HCT116 (cell line): ENCODE results near the gene TYRO3. TPM values are rescaled to one million over a fixed set of nuclear protein-coding genes. Genes with fewer than 3 reads are reported as not detected.

ENCODE experiments used
- ATAC-seq: fragments of 200-7000 bp; cut with Tn5 transposase; 2 replicates; pipeline ENCODE4 v1.9.1; 2020; ENCODE audit warnings: mild to moderate bottlenecking, moderate library complexity
- Bru-seq: library from RNA; stranded (reverse); fragments of 400-500 nt; gene quantifications from one replicate; lab custom pipeline; 2021; lab: Mats Ljungman, UMichigan
- BruChase-seq, 2 experiments: library from RNA; stranded (reverse); fragments of 400-500 nt; gene quantifications; one replicate each; lab custom pipeline; 2021; lab: Mats Ljungman, UMichigan
- BruUV-seq: library from RNA; stranded (reverse); fragments of 400-500 nt; replicated peaks from 2 replicates; lab custom pipeline; 2021; lab: Mats Ljungman, UMichigan
- CTCF ChIA-PET: fragments of 300-600 bp; sonication (Branson Sonifier 250); formaldehyde crosslinking; loops from one replicate; lab custom pipeline; 2021; ENCODE audit warnings: antibody characterized with exemption; lab: Charles Lee
- POLR2A ChIA-PET: fragments of 300-600, 350-600 bp; sonication (Branson Sonifier 250); formaldehyde crosslinking; loops from one replicate; lab custom pipeline; 2021; ENCODE audit warnings: antibody characterized with exemption; lab: Charles Lee
- RAD21 ChIA-PET, 2 experiments: fragments of 300-600 bp; sonication (Branson Sonifier 250); formaldehyde crosslinking; loops; one replicate each; lab custom pipeline; 2023; ENCODE audit warnings: low total read pairs in 2 of 2; ENCODE audit not compliant: uncharacterized antibody in 2 of 2, unreplicated experiment in 2 of 2, low non-redundant PET in 1 of 2; lab: Charles Lee
- DNase-seq: peaks from one replicate; pipeline ENCODE4 v3.0.0-alpha.2; 2010; ENCODE audit warnings: low read depth, low spot score
- H2AFZ ChIP-seq: fragments of 200-600 bp; shearing (Covaris generic), sonication (generic); 2 replicates; pipeline ENCODE4 v1.6.1; 2017; ENCODE audit warnings: low read depth, mixed run types, mixed read lengths, antibody characterized with exemption, low read length; ENCODE audit not compliant: poor library complexity, severe bottlenecking
- H3K27ac ChIP-seq: 2 replicates; pipeline ENCODE4 v1.5.1; 2012; ENCODE audit warnings: low read depth, low read length
- H3K27me3 ChIP-seq: fragments of 200-600 bp; sonication (generic); 2 replicates; pipeline ENCODE4 v1.6.1; 2016; ENCODE audit warnings: mixed run types, low read length, mixed read lengths; ENCODE audit not compliant: insufficient read depth
- H3K36me3 ChIP-seq, 2 experiments: fragments of 200-500 bp in 1 of 2; fragments of 200-600 bp in 1 of 2; sonication (Bioruptor generic) in 1 of 2; sonication (generic) in 1 of 2; 2 replicates each; pipeline versions ENCODE4 v1.5.1 to v1.6.1; 2014 to 2016; ENCODE audit warnings: low read length in 2 of 2, inconsistent platforms in 1 of 2, mixed read lengths in 1 of 2, mixed run types in 1 of 2; ENCODE audit not compliant: insufficient read depth in 2 of 2, control insufficient read depth in 1 of 2
- H3K4me1 ChIP-seq, 2 experiments: fragments of 200-600 bp in 1 of 2; sonication (generic) in 1 of 2; 2 replicates each; pipeline versions ENCODE4 v1.5.1 to v1.6.1; 2012 to 2017; ENCODE audit warnings: low read length in 2 of 2, inconsistent platforms in 1 of 2, mild to moderate bottlenecking in 1 of 2, mixed read lengths in 1 of 2, mixed run types in 1 of 2, moderate library complexity in 1 of 2; ENCODE audit not compliant: insufficient read depth in 2 of 2, control insufficient read depth in 1 of 2
- H3K4me2 ChIP-seq: fragments of 200-600 bp; sonication (generic); 2 replicates; pipeline ENCODE4 v1.6.1; 2017; ENCODE audit warnings: mixed run types, low read length, mixed read lengths
- H3K4me3 ChIP-seq, 2 experiments: fragments of 200-600 bp in 1 of 2; sonication (generic) in 1 of 2; replicated peaks in 1 of 2; 2 replicates each; pipeline ENCODE4 v1.5.1; 2011 to 2016; ENCODE audit warnings: low read length in 2 of 2, control low read depth in 1 of 2, low read depth in 1 of 2, mild to moderate bottlenecking in 1 of 2, mixed read lengths in 1 of 2, mixed run types in 1 of 2
- H3K79me2 ChIP-seq: fragments of 200-600 bp; sonication (generic); 2 replicates; pipeline ENCODE4 v1.6.1; 2017; ENCODE audit warnings: mild to moderate bottlenecking, mixed run types, low read length, moderate library complexity, mixed read lengths; ENCODE audit not compliant: insufficient read depth
- H3K9ac ChIP-seq: fragments of 200-600 bp; sonication (generic); 2 replicates; pipeline ENCODE4 v1.6.1; 2016; ENCODE audit warnings: low read length, mixed read lengths
- H3K9me2 ChIP-seq: fragments of 200-600 bp; sonication (generic), shearing (Covaris generic); 2 replicates; pipeline ENCODE4 v1.6.1; 2017; ENCODE audit warnings: mixed run types, mild to moderate bottlenecking, moderate library complexity; ENCODE audit not compliant: insufficient read depth
- H3K9me3 ChIP-seq, 2 experiments: fragments of 200-500 bp in 1 of 2; fragments of 200-600 bp in 1 of 2; sonication (Bioruptor generic) in 1 of 2; sonication (generic) in 1 of 2; 2 replicates each; pipeline ENCODE4 v1.6.1; 2014 to 2017; ENCODE audit warnings: low read length in 2 of 2, mixed read lengths in 2 of 2, inconsistent platforms in 1 of 2, low read depth in 1 of 2, mild to moderate bottlenecking in 1 of 2, mixed run types in 1 of 2, moderate library complexity in 1 of 2; ENCODE audit not compliant: control insufficient read depth in 1 of 2, insufficient read depth in 1 of 2
- H4K20me1 ChIP-seq: fragments of 200-600 bp; sonication (generic), shearing (Covaris generic); 2 replicates; pipeline ENCODE4 v1.6.1; 2017; ENCODE audit warnings: mixed run types, mild to moderate bottlenecking, moderate library complexity; ENCODE audit not compliant: insufficient read depth
- POLR2AphosphoS5 ChIP-seq: IDR thresholded peaks from 2 replicates; pipeline ENCODE4 v1.6.1; 2011; ENCODE audit warnings: mild to moderate bottlenecking, low read depth, low read length, moderate library complexity
- intact Hi-C: fragments of 100-400 bp; cut with micrococcal nuclease; formaldehyde crosslinking; loops from 2 replicates; pipeline ENCODE4 v1.10.0; 2022
- long read RNA-seq: library from polyadenylated mRNA; unstranded; transcript quantifications from one replicate; pipeline ENCODE4 v2.0.0, GENCODE V29; 2021; ENCODE audit not compliant: unreplicated experiment
- polyA plus RNA-seq: library from polyadenylated mRNA; unstranded; fragments of >200 nt; gene quantifications from 2 replicates; pipeline ENCODE4 v1.2.1, GENCODE V29; 2012; ENCODE audit warnings: missing spikeins
- total RNA-seq: library from RNA; stranded (reverse); gene quantifications from one replicate; pipeline ENCODE4 v1.2.1, GENCODE V29; 2021; ENCODE audit not compliant: unreplicated experiment
- TF ChIP-seq, protein P1 (sequence below): IDR thresholded peaks from 2 replicates; pipeline ENCODE4 v1.6.1; 2012
- TF ChIP-seq, protein P2 (sequence below), 3 experiments: fragments of 200-600 bp in 1 of 3; sonication (generic) in 1 of 3; IDR thresholded peaks in 2 of 3; conservative IDR thresholded peaks in 1 of 3; 2 replicates each; pipeline ENCODE4 v1.5.1; 2012 to 2017; ENCODE audit warnings: low read depth in 2 of 3, low read length in 2 of 3, antibody characterized with exemption in 1 of 3, borderline replicate concordance in 1 of 3, control low read depth in 1 of 3, mild to moderate bottlenecking in 1 of 3, mixed read lengths in 1 of 3, mixed run types in 1 of 3, moderate library complexity in 1 of 3; ENCODE audit not compliant: insufficient read depth in 1 of 3

The TYRO3 gene
- total RNA-seq (34.6 TPM), Bru-seq, nascent RNA (percentile 47 among the genes with signal in this experiment), BruChase-seq, experiment 1, labeled RNA remaining after a 6-hour chase (percentile 60 among the genes with signal in this experiment), BruChase-seq, experiment 2, labeled RNA remaining after a 2-hour chase (percentile 50 among the genes with signal in this experiment)
- polyA plus RNA-seq = 30.0 and 31.6 TPM in 2 replicates
- long read RNA-seq, full-length matches to known transcripts = 25 of 52 reads
- long read RNA-seq, partial matches to known transcripts = 20 of 52 reads
- long read RNA-seq, other reads (novel, unspliced or antisense) = 7 of 52 reads

DNA sequence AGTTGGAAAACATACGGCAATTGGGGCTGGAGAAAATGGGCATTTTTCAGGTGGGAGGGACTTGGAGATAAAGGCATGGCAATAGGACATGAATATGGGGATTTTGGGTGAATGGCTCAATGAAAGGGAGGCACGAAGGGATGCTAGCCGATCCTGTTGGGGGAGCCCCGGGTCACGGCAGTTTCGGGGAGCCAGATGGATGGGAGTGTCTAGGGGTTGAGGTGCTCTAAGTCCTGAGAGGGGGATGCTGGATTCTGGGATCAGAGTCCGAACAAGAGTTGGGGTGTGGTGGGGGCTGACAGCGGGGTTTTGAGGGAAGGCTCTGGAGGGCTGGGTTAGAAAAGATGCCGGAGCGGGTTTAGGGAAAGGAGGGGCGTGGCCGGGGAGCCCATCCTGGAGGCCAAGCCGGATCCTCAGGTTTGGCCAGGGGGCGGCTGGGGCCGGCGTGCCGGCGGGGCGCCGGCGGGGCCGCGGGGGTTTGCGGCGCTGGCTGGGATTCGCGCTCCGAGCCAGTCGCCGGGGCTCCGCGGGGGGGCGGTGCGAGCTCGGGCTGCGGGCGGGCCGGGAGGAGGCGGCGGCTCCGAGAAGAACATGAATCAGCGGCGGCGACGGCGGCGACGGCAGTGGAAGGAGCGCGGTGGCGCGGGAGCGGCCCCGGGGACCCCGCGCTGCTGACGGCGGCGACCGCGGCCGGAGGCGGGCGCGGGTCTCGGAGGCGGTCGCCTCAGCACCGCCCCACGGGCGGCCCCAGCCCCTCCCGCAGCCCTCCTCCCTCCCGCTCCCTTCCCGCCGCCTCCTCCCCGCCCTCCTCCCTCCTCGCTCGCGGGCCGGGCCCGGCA is at the start of gene TYRO3:
TSS of gene TYRO3 (plus strand) at position 813 of the 839 bp plus-strand sequence. CDS start 46 bp downstream, outside the sequence.
- Histone ChIP-seq H3K36me3 (peaks cover 1 to 10% of the 10 kb centered on the region in 2 experiments; a peak in 1 of 4 replicates), H3K4me2 (peak within 1 kb of the TSS; percentile 93), H3K4me3 (peak within 1 kb of the TSS; percentile 67 to 68), H3K79me2 (no peaks in the 10 kb centered on the region; the same call in 1 of the 2 replicates), H3K4me1 (peaks cover 7 to 21% of the 10 kb centered on the region in 2 experiments; a peak in 3 of 4 replicates), H3K27ac (peak within 1 kb of the TSS; percentile 50), H4K20me1 (no peaks in the 10 kb centered on the region), H3K9me3 (no peaks in the 10 kb centered on the region), H3K27me3 (no peaks in the 10 kb centered on the region), H3K9me2 (no peaks in the 10 kb centered on the region), H3K9ac (peak within 1 kb of the TSS; percentile 69), H2AFZ (peak within 1 kb of the TSS; percentile 76)
- BruUV-seq = no TSS peak
- DNase-seq = no peak
- ATAC-seq = peak; percentile 75
- intact Hi-C loops = no loop called here
- CTCF ChIA-PET = interaction anchor here (0.8 to 2.6 kb wide), 13 partner anchors 11 to 346 kb away, joined by 3 to 20 read pairs (median 5); partner anchors contain the start of genes MAPKBP1 and RPAP1
- POLR2A ChIA-PET = interaction anchor here (0.8 to 2.7 kb wide), 2 partner anchors 14 to 252 kb away, joined by 3 to 6 read pairs; partner anchors contain the start of gene RPAP1
- TF ChIP-seq, protein P1, sequence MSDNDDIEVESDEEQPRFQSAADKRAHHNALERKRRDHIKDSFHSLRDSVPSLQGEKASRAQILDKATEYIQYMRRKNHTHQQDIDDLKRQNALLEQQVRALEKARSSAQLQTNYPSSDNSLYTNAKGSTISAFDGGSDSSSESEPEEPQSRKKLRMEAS = peak; percentile 46
- TF ChIP-seq, protein P2, sequence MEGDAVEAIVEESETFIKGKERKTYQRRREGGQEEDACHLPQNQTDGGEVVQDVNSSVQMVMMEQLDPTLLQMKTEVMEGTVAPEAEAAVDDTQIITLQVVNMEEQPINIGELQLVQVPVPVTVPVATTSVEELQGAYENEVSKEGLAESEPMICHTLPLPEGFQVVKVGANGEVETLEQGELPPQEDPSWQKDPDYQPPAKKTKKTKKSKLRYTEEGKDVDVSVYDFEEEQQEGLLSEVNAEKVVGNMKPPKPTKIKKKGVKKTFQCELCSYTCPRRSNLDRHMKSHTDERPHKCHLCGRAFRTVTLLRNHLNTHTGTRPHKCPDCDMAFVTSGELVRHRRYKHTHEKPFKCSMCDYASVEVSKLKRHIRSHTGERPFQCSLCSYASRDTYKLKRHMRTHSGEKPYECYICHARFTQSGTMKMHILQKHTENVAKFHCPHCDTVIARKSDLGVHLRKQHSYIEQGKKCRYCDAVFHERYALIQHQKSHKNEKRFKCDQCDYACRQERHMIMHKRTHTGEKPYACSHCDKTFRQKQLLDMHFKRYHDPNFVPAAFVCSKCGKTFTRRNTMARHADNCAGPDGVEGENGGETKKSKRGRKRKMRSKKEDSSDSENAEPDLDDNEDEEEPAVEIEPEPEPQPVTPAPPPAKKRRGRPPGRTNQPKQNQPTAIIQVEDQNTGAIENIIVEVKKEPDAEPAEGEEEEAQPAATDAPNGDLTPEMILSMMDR (IDR thresholded peaks at IDR 0.05 in 2 of 3, conservative IDR thresholded peaks at IDR 0.05 in 1 of 3; ENCODE audit: borderline replicate concordance in 1 of 3, insufficient read depth in 1 of 3, low read depth in 2 of 3, low read length in 2 of 3) = no peak
- peak; percentile 43 for TF ChIP-seq POLR2AphosphoS5
- RAD21 ChIA-PET = no interaction called here
